Stimulated activated CD8-positive, alpha-beta memory T cell treated with anti-CD3 and anti-CD28 coated beads, Interleukin-12 subunit alpha, Interleukin-12 subunit beta, amount 100 ng/mL, for 4 hours (primary cell): ENCODE measurements around the gene SP6.

Experiments
- DNase-seq: peaks from one replicate; pipeline ENCODE4 v3.0.0-alpha.2; 2020; ENCODE audit warnings: low read depth

SP6 gene

GRCh38 chr17:47856830-47857229 is 5.9 kb upstream of the SP6 start:
- DNase-seq, result no peak

GRCh38 chr17:47855737-47856136 is 4.8 kb upstream of the SP6 start:
- no peak for DNase-seq

GRCh38 chr17:47853616-47854015 is 2.7 kb upstream of the SP6 start:
- no peak for DNase-seq

- no peak for DNase-seq
Measured at GRCh38 chr17:47852113-47852949, 1.4 kb upstream of the SP6 start.

GRCh38 chr17:47851764-47852112 is 775 bp upstream of the SP6 start:
- no peak for DNase-seq

- no peak for DNase-seq
Measured at GRCh38 chr17:47850373-47850691, 631 bp downstream of the SP6 start.

- DNase-seq, result no peak
Measured at GRCh38 chr17:47848198-47848513, 2.8 kb downstream of the SP6 start.

GRCh38 chr17:47847341-47848197 is 3.4 kb downstream of the SP6 start:
- no peak for DNase-seq

GRCh38 chr17:47846716-47847340 is 4.1 kb downstream of the SP6 start:
- DNase-seq, result no peak

GRCh38 chr17:47845716-47846075 is 5.3 kb downstream of the SP6 start:
- DNase-seq, result no peak

- DNase-seq, result no peak
Measured at GRCh38 chr17:47844814-47845715, 5.9 kb downstream of the SP6 start.

GRCh38 chr17:47844227-47844626 is 6.7 kb downstream of the SP6 start:
- DNase-seq, result no peak

- no peak for DNase-seq
Measured at GRCh38 chr17:47843391-47843730, 7.6 kb downstream of the SP6 start.

- no peak for DNase-seq
Measured at GRCh38 chr17:47841488-47842291, 9.3 kb downstream of the SP6 start.

- peak; percentile 75 for DNase-seq
Measured at GRCh38 chr17:47840742-47841487, 10.0 kb downstream of the SP6 start, which contains the start of gene SCRN2. TSS of gene SCRN2 (minus strand) at chr17:47841273. CDS start at chr17:47840843, 430 bp downstream.

GRCh38 chr17:47840001-47840741 is 10.8 kb downstream of the SP6 start:
- no peak for DNase-seq

- no peak for DNase-seq
Measured at GRCh38 chr17:47839071-47839470, 11.9 kb downstream of the SP6 start.

GRCh38 chr17:47838636-47839035 is 12.3 kb downstream of the SP6 start:
- no peak for DNase-seq

GRCh38 chr17:47837401-47838039 is 13.4 kb downstream of the SP6 start:
- DNase-seq, result no peak
